ENCODE measurements around the gene HOXA4.
A peak's percentile ranks its signal among the peaks of the same experiment; 100 is the strongest.

The HOXA4 gene

GRCh38 chr7:27146491-27147198 is 16.1 kb upstream of the HOXA4 start:
- no peak for DNase-seq

DNA sequence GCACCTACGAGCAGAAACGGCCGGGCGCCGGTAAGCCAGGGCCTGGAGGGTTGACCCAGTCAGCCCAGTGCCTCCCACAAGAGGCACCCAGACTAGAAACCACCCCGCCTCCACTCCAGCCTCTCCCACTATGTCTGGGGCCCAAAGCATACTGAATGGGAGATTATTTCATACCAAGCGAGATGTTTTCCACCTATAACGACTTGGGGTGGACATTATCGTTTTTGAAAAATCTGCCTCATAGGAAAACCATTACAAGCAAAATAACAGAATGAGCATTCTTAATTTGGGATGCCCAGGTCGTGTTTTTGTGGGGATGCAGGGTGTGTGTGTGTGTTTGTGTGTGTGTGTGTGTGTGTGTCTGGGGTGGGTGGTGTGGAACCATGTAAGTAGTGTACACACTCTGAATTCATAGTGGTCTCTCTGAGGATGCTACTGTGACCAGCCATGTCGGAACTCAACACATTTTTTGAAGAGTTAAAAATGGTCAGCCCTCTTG is 15.4 kb upstream of the HOXA4 start:
- DNase-seq, result no peak

GRCh38 chr7:27145165-27145913 is 14.8 kb upstream of the HOXA4 start:
- DNase-seq, result no peak

- DNase-seq, result no peak
Measured at GRCh38 chr7:27144781-27145164, 14.2 kb upstream of the HOXA4 start.

- no peak for DNase-seq
Measured at GRCh38 chr7:27143950-27144780, 13.6 kb upstream of the HOXA4 start.

DNA sequence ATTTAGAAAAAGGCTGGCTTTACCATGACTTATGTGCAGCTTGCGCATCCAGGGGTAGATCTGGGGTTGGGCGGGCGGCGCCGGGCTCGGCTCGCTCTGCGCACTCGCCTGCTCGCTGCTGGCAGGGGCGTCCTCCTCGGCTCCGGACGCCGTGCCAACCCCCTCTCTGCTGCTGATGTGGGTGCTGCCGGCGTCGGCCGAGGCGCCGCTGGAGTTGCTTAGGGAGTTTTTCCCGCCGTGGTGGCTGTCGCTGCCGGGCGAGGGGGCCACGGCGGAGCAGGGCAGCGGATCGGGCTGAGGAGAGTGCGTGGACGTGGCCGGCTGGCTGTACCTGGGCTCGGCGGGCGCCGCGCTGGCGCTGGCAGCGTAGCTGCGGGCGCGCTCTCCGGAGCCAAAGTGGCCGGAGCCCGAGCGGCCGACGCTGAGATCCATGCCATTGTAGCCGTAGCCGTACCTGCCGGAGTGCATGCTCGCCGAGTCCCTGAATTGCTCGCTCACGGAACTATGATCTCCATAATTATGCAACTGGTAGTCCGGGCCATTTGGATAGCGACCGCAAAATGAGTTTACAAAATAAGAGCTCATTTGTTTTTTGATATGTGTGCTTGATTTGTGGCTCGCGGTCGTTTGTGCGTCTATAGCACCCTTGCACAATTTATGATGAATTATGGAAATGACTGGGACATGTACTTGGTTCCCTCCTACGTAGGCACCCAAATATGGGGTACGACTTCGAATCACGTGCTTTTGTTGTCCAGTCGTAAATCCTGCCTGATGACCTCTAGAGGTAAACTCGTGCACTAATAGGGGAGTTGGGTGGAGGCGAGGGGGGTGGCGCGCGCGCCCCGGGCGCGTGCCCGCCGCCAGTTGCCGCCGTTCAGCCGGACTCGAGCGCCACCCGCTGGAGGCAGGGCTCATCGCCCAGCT is 12.7 kb upstream of the HOXA4 start, which contains the start of gene HOXA5:
TSS of gene HOXA5 (minus strand) at position 659 of the 927 bp plus-strand sequence. CDS start at position 585, 74 bp downstream.
- no peak for DNase-seq

GRCh38 chr7:27142580-27143022 is 12.0 kb upstream of the HOXA4 start:
- no peak for DNase-seq

- no peak for DNase-seq
Measured at GRCh38 chr7:27141923-27142579, 11.5 kb upstream of the HOXA4 start.

DNA sequence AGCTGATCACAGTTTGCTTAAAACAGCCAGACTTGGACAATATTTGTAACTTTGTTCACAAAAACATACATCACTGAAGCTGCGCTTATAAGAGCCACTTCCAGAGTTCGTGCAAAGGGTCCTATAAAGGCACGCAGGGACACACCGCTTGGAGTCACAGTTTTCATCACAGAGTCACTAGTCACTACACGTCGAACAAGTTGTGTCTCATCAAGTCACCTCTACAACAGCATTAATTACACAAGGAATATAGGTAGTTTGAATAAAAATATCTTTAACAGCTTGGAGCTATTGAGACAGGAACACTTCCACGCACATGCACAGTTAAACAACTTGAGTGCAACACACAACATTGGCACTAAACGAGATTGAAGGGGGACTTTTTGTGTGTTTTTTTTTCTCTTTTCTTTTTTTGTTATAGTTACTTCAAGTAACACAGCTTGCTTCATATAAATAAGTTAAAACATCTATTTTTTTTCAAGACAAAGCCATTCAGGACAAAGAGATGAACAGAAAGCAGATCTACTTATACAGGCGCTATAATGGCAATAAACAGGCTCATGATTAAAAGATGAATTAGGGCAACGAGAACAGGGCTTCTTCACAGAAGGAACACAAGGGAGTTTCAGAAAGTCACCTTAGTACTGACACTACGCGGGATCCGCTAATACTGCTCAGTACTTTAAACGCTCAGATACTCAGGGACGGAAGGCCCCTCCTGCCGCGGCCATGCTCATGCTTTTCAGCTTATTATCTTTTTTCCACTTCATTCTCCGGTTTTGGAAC is 10.8 kb upstream of the HOXA4 start:
- DNase-seq, result no peak

GRCh38 chr7:27140126-27140857 is 9.7 kb upstream of the HOXA4 start:
- DNase-seq, result no peak

DNA sequence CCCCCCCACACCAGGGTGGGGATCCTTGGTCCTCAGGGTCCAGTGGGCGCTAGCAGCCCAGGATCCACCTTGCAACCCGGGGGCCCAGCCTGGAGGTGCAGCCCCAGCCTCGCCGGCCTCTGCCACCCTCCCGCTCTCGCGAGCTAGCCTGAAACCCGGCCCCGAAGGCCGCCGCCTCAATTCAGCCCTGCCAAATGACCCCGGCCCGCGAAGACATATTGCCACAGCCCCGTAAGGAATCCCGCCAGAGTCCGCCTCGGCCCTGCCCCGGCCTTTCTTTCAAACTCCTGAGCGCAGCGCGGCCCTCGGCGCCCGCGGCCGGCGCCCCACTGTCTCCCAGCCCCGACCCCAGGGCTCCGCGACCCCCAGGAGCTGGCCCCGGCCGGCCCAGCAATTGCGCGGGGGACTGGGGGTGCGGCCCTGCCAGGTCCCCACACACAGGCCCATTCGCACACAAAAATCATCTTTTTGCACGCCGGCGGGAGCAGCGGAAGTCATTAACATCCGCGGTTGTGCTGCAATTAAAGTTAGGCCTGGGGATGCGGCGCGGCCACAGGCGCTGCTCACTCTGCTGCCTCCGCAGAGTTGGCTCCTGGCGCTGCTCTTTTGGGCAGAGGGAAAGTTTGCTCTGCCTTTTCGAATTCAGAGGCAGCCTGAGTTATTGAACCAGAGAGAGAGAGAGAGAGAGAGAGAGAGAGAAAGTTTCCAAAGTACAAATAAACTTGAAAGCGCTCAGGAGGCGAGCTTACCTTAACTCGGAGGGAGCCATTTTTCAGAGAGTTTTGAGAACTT is 9.0 kb upstream of the HOXA4 start:
- no peak for DNase-seq

GRCh38 chr7:27138985-27139333 is 8.4 kb upstream of the HOXA4 start:
- DNase-seq, result no peak

DNA sequence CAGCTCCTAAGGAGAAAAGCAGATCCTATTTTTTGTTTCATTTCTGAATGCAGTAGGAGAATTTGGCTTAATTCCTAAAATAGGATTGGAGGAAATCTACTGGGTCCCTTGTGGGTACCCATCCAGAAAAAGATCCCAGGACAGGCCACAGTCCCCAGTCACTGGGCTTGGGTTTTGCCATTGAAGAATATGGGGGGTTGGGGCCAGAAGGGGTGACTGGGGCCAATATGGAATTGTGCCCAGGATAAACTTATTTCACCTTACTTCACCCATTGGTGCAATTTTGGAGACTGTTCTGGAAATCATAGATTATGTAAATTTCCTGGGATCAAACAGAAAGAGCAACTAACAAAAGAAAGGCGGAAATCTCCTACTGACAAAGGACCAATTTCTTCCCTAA is 7.9 kb upstream of the HOXA4 start:
- DNase-seq, result no peak

GRCh38 chr7:27137640-27138315 is 7.2 kb upstream of the HOXA4 start:
- DNase-seq, result no peak

GRCh38 chr7:27134392-27134791 is 3.8 kb upstream of the HOXA4 start:
- peak in 1 of 5 donors; percentile 61 for DNase-seq

DNA sequence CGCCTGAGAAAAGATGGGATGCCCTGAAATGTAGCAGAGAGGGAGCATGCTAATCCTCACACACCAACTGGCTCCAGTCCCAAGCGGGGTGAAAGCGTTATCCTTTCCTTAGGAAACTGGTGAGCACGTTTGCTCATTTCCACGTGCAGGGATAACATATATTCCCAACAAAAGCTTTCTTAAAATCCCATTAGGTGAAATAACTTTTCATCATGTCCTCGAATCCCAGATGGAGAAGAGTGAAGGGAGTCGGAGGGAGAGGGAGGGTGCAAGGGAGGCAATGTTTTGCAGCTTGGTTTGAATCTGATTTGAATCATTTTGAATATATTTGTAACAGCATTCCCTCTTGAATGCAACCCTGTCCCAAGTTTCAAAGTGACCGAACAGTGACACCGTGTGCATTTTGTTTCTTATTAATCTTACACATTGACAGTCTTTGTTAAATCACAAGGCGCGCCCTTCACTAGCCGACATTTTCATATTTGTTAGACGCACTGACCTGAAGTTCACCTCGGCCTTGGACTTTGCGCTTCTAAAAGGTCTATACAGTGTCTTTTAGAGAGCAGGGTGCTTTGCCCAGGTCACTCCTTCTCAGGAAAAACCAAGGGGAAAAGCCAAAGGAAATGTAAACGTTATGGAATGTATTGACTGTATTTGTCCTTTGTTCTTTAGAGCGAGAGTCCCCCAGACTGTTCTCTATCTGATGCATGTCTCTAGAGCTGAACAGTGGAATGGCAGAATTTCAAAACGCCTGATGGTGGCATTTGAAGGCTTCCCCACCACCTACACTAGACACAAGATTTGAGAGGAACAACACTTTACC is 3.1 kb upstream of the HOXA4 start:
- DNase-seq, result no peak

GRCh38 chr7:27132978-27133377 is 2.4 kb upstream of the HOXA4 start:
- no peak for DNase-seq

- no peak for DNase-seq
Measured at GRCh38 chr7:27132214-27132613, 1.7 kb upstream of the HOXA4 start.
